Panc1 (cell line): ENCODE measurements around the gene ADGRA1. TPM values are rescaled to one million over a fixed set of nuclear protein-coding genes. Genes with fewer than 3 reads are reported as not detected.
"Not testable (repeated sequence)": the region's sequence is repeated elsewhere in the genome, so short reads cannot be mapped to it uniquely, and the experiment has no call there.

Experiments used
- ATAC-seq: fragments of 200-7000 bp; cut with Tn5 transposase; 2 replicates; pipeline ENCODE4 v1.9.1; 2020; ENCODE audit warnings: mild to moderate bottlenecking, moderate library complexity
- BruUV-seq: library from RNA; stranded (reverse); fragments of 400-500 nt; replicated peaks from 2 replicates; lab custom pipeline; 2021; lab: Mats Ljungman, UMichigan
- CTCF ChIA-PET: fragments of 300-600 bp; sonication (Branson Sonifier 250); formaldehyde crosslinking; loops from one replicate; lab custom pipeline; 2022; ENCODE audit warnings: antibody characterized with exemption; lab: Charles Lee
- POLR2A ChIA-PET: fragments of 300-600 bp; sonication (Branson Sonifier 250); formaldehyde crosslinking; loops from one replicate; lab custom pipeline; 2022; ENCODE audit warnings: antibody characterized with exemption; lab: Charles Lee
- DNase-seq: peaks from one replicate; pipeline ENCODE4 v3.0.0-alpha.2; 2010; ENCODE audit warnings: low read depth, low spot score
- H3K27ac ChIP-seq: 2 replicates; pipeline ENCODE4 v1.5.1; 2011; ENCODE audit warnings: mild to moderate bottlenecking, low read length, inconsistent platforms
- H3K27me3 ChIP-seq: fragments of 200-500 bp; sonication (Bioruptor generic); 2 replicates; pipeline ENCODE4 v1.6.0; 2014; ENCODE audit warnings: low read length, inconsistent platforms; ENCODE audit not compliant: control insufficient read depth, insufficient read depth
- H3K36me3 ChIP-seq: fragments of 200-500 bp; sonication (Bioruptor generic); 2 replicates; pipeline ENCODE4 v1.5.1; 2014; ENCODE audit warnings: inconsistent platforms, mild to moderate bottlenecking, low read length, moderate library complexity; ENCODE audit not compliant: control insufficient read depth, insufficient read depth
- H3K4me1 ChIP-seq: 2 replicates; pipeline ENCODE4 v1.5.1; 2011; ENCODE audit warnings: inconsistent platforms, mild to moderate bottlenecking, low read length, moderate library complexity; ENCODE audit not compliant: control insufficient read depth, insufficient read depth
- H3K4me3 ChIP-seq, 2 experiments: 2 replicates each; pipeline ENCODE4 v1.5.1; 2011 to 2012; ENCODE audit warnings: low read depth in 2 of 2, low read length in 2 of 2, mild to moderate bottlenecking in 2 of 2, inconsistent platforms in 1 of 2, moderate library complexity in 1 of 2
- H3K9me3 ChIP-seq: fragments of 200-500 bp; sonication (Bioruptor generic); 2 replicates; pipeline ENCODE4 v1.5.1; 2014; ENCODE audit warnings: low read depth, mild to moderate bottlenecking, inconsistent platforms, low read length, moderate library complexity; ENCODE audit not compliant: control insufficient read depth, insufficient read depth
- POLR2AphosphoS5 ChIP-seq: IDR thresholded peaks from 2 replicates; pipeline ENCODE4 v1.6.1; 2012; ENCODE audit warnings: mild to moderate bottlenecking, low read depth, low read length, moderate library complexity
- REST ChIP-seq, 2 experiments: IDR thresholded peaks; 2 replicates each; pipeline ENCODE4 v1.6.1; 2011 to 2012; ENCODE audit warnings: low read depth in 2 of 2, control low read depth in 1 of 2, low read length in 1 of 2, mild to moderate bottlenecking in 1 of 2, moderate library complexity in 1 of 2; ENCODE audit not compliant: insufficient read depth in 1 of 2
- SIN3A ChIP-seq: IDR thresholded peaks from 2 replicates; pipeline ENCODE4 v1.6.1; 2012; ENCODE audit warnings: low read depth, mild to moderate bottlenecking, low read length, moderate library complexity, borderline replicate concordance; ENCODE audit not compliant: insufficient read depth
- TCF7L2 ChIP-seq: IDR thresholded peaks from 2 replicates; pipeline ENCODE4 v1.6.1; 2011; ENCODE audit warnings: mild to moderate bottlenecking, low read depth, low read length, inconsistent platforms
- in situ Hi-C: cut with HindIII; loops from 2 replicates; pipeline ENCODE4 v1.10.0; 2016; ENCODE audit warnings: low sequenced_read_pairs, low pct_unique_long_range_greater_than_20kb
- intact Hi-C: fragments of 100-400 bp; cut with micrococcal nuclease; formaldehyde crosslinking; loops from one replicate; pipeline ENCODE4 v1.10.0; 2022; ENCODE audit not compliant: unreplicated experiment
- total RNA-seq: library from RNA; stranded (reverse); gene quantifications from one replicate; pipeline ENCODE4 v1.2.1, GENCODE V29; 2021; ENCODE audit not compliant: unreplicated experiment
- TF ChIP-seq, protein P1 (sequence below): fragments of 450-650 bp; IDR thresholded peaks from 2 replicates; pipeline ENCODE4 v1.5.1; 2017; ENCODE audit warnings: mild to moderate bottlenecking

Gene ADGRA1
- total RNA-seq, 1 experiment from 2014 or later, result 0.05 TPM

DNA sequence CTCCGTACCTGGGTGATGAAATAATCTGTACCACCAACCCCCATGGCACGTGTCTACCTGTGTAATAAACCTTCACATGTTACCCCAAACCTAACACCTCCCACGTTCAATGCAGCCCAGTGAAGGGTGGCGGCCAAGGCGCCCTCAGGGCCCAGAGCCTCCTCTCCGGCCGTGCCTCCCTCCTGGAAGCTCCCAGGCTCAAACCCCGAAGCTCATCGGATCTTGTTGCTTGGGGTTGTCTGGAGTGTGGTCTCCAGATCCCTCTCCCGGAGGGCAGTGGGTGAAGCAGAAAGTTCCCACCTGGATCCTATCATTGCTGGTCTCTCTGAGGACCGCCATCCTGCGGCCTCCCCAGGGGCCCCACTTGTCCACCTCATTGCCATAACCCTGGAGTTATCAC is 62.9 kb downstream of the ADGRA1 start:
- no peak for TF ChIP-seq SIN3A
- TF ChIP-seq, protein P1, sequence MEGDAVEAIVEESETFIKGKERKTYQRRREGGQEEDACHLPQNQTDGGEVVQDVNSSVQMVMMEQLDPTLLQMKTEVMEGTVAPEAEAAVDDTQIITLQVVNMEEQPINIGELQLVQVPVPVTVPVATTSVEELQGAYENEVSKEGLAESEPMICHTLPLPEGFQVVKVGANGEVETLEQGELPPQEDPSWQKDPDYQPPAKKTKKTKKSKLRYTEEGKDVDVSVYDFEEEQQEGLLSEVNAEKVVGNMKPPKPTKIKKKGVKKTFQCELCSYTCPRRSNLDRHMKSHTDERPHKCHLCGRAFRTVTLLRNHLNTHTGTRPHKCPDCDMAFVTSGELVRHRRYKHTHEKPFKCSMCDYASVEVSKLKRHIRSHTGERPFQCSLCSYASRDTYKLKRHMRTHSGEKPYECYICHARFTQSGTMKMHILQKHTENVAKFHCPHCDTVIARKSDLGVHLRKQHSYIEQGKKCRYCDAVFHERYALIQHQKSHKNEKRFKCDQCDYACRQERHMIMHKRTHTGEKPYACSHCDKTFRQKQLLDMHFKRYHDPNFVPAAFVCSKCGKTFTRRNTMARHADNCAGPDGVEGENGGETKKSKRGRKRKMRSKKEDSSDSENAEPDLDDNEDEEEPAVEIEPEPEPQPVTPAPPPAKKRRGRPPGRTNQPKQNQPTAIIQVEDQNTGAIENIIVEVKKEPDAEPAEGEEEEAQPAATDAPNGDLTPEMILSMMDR, result no peak
- no peak for TF ChIP-seq REST (IDR thresholded peaks at IDR 0.05; ENCODE audit: insufficient read depth in 1 of 2, low read depth in 2 of 2, low read length in 1 of 2)
- no peak for TF ChIP-seq TCF7L2
- TF ChIP-seq POLR2AphosphoS5, result no peak
- DNase-seq (no peak), ATAC-seq (no peak)
- Histone ChIP-seq H3K9me3 (no peaks in the 10 kb centered on the region), H3K4me3 (no peak overlapping the region), H3K36me3 (no peaks in the 10 kb centered on the region), H3K27ac (no peak overlapping the region), H3K27me3 (peaks cover 8% of the 10 kb centered on the region; the same call in 1 of the 2 replicates), H3K4me1 (no peaks in the 10 kb centered on the region)
- intact Hi-C loops, result no loop called here
- ChIA-PET POLR2A (no interaction called here), CTCF (interaction anchor here (0.7 kb wide), 1 partner anchor 263 kb away, joined by 5 read pairs; no protein-coding TSS in a partner anchor)
- BruUV-seq, result no TSS peak
- in situ Hi-C loops, result no loop called here

DNA sequence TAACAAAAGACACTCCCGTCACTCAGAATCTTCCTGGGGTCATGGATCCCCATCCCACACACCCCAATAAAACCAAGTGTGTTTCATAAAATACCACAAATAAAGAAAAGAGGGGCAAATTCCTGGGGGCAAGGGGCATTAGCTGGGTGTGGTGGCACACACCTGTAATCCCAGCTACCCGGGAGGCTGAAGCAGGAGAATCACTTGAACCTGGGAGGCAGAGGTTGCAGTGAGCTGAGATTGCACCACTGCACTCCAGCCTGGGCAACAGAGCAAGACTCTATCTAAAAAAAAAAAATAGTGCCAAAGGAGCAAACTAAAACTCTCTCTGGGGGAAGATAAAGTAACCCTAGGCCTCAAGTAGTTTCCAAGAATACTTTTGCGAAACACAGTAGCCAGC is 63.3 kb downstream of the ADGRA1 start:
- CTCF ChIA-PET, result interaction anchor here (0.7 kb wide), 1 partner anchor 263 kb away, joined by 5 read pairs; no protein-coding TSS in a partner anchor
- H3K4me1 ChIP-seq, H3K4me3 ChIP-seq, ATAC-seq, DNase-seq, H3K9me3 ChIP-seq, H3K36me3 ChIP-seq, H3K27me3 ChIP-seq, H3K27ac ChIP-seq, in situ Hi-C loops, intact Hi-C loops, POLR2A ChIA-PET, BruUV-seq: not testable (repeated sequence)

DNA sequence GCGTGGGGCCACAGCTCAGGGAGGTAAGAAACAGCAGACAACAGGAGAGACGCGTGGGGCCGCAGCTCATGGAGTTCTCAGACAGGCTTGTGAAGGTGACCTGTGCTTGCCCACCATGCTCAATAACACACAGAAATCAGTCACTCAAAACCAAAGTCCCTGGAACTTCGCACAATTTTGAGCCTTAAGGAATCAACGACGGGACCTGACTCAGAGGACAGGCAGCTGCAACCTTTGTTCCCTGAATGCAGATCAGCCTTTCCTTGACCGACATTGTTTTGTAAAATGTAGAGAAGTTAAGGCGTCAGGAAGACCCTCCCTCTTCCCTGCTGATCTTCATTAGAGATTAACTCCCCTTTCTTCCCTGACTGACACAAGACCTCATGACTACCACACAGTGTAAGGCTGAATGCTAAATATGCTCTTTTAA is 63.8 kb downstream of the ADGRA1 start:
- TF ChIP-seq SIN3A, result no peak
- no peak for TF ChIP-seq REST (IDR thresholded peaks at IDR 0.05; ENCODE audit: insufficient read depth in 1 of 2, low read depth in 2 of 2, low read length in 1 of 2)
- TF ChIP-seq TCF7L2, result no peak
- no peak for TF ChIP-seq POLR2AphosphoS5
- TF ChIP-seq, protein P1, result no peak
- H3K27ac ChIP-seq, result no peak overlapping the region
- H3K36me3 ChIP-seq, result no peaks in the 10 kb centered on the region
- in situ Hi-C loops, result no loop called here
- DNase-seq (no peak), ATAC-seq (no peak)
- CTCF ChIA-PET, result interaction anchor here (0.7 kb wide), 1 partner anchor 263 kb away, joined by 5 read pairs; no protein-coding TSS in a partner anchor
- POLR2A ChIA-PET, result interaction anchor here (0.7 kb wide), 1 partner anchor 17 kb away, joined by 3 read pairs; no protein-coding TSS in a partner anchor
- no TSS peak for BruUV-seq
- H3K9me3 ChIP-seq, result no peaks in the 10 kb centered on the region
- intact Hi-C loops, result no loop called here
- no peak overlapping the region for H3K4me3 ChIP-seq
- no peaks in the 10 kb centered on the region for H3K4me1 ChIP-seq
- peaks cover 8% of the 10 kb centered on the region; the same call in 1 of the 2 replicates for H3K27me3 ChIP-seq
